ENCODE measurements around the gene TNFRSF4. TPM values are rescaled to one million over a fixed set of nuclear protein-coding genes. Genes with fewer than 3 reads are reported as not detected.

Gene TNFRSF4
- total and polyA plus RNA-seq, 2 of the 8 experiments (the other 6 are each of a cell fraction or from before 2014, with no cell fraction given) = 0.06 TPM; not detected in 1

- peak within 1 kb of the TSS; percentile 85 for H4K8ac ChIP-seq (ENCODE audit: extremely low read depth, insufficient read depth, low read length)
- H3K4me1 ChIP-seq (replicated peaks in 1 of 4; ENCODE audit: control insufficient read depth in 3 of 4, insufficient read depth in 4 of 4, low read length in 3 of 4) = peaks cover 0 to 13% (median 5%) of the 10 kb centered on the region in 4 experiments; a peak in 6 of 7 replicates
- H3K18ac ChIP-seq (ENCODE audit: extremely low read depth, low read length) = peak within 1 kb of the TSS; percentile 48; the same call in 1 of the 2 replicates
- H3K4me3 ChIP-seq (ENCODE audit: extremely low read depth in 1 of 4, insufficient read depth in 2 of 4, low read depth in 3 of 4, low read length in 4 of 4) = peak within 1 kb of the TSS; percentile 27 to 58 (median 36); a peak in 7 of 8 replicates
- no peak within 1 kb of the TSS; the same call in 1 of the 2 replicates for H2BK5ac ChIP-seq (ENCODE audit: low read depth, low read length)
- H2BK15ac ChIP-seq (ENCODE audit: low read length) = no peak within 1 kb of the TSS; the same call in 1 of the 2 replicates
- H2BK20ac ChIP-seq (ENCODE audit: low read length) = no peak within 1 kb of the TSS
- no peak within 1 kb of the TSS for H3K14ac ChIP-seq (ENCODE audit: insufficient read length)
- TF ChIP-seq NANOG (IDR thresholded peaks at IDR 0.05; ENCODE audit: insufficient read depth, low read depth, low read length, poor library complexity, severe bottlenecking) = no peak
- TF ChIP-seq POU5F1 (IDR thresholded peaks at IDR 0.05; ENCODE audit: low read depth, low read length) = no peak
- TF ChIP-seq KDM4A (IDR thresholded peaks at IDR 0.05; ENCODE audit: low read depth, low read length, severe bottlenecking) = no peak
- no peak within 1 kb of the TSS for H3K9ac ChIP-seq (replicated peaks in 1 of 4; ENCODE audit: extremely low read depth in 1 of 4, low read depth in 3 of 4, low read length in 3 of 4)
- peaks cover under 1 to 19% (median 15%) of the 10 kb centered on the region in 4 experiments for H3K27me3 ChIP-seq (replicated peaks in 1 of 4; ENCODE audit: control insufficient read depth in 3 of 4, extremely low read depth in 1 of 4, insufficient read depth in 3 of 4, low read length in 3 of 4)
- H3K79me1 ChIP-seq (ENCODE audit: low read depth, low read length) = no peaks in the 10 kb centered on the region
- no peak within 1 kb of the TSS for H3K23ac ChIP-seq (ENCODE audit: insufficient read length)
- H4K91ac ChIP-seq (replicated peaks; ENCODE audit: insufficient read length, low read length) = no peak within 1 kb of the TSS
- no peaks in the 10 kb centered on the region for H3K79me2 ChIP-seq (ENCODE audit: control insufficient read depth in 1 of 2, insufficient read depth in 2 of 2, low read length in 2 of 2)
- DNase-seq (ENCODE audit: low read depth in 1 of 2, low spot score in 2 of 2) = peak in 1 of 2 experiments; percentile 10
- H3K36me3 ChIP-seq (ENCODE audit: control insufficient read depth in 2 of 4, insufficient read depth in 4 of 4, low read length in 3 of 4) = no peaks in the 10 kb centered on the region
- no peak within 1 kb of the TSS for H2BK120ac ChIP-seq (replicated peaks; ENCODE audit: low read depth, low read length)
- peak within 1 kb of the TSS; percentile 50; the same call in 1 of the 2 replicates for H2BK12ac ChIP-seq (ENCODE audit: low read depth, low read length)
- peak within 1 kb of the TSS; percentile 85 for H3K4ac ChIP-seq (replicated peaks; ENCODE audit: insufficient read length, low read depth, low read length)
- peak within 1 kb of the TSS; percentile 59 for H3K56ac ChIP-seq (replicated peaks; ENCODE audit: insufficient read length, low read depth, low read length)
- ChIA-PET POLR2A (ENCODE audit: partially characterized antibody) (interaction anchor here (0.8 to 0.9 kb wide), 2 partner anchors 24 to 35 kb away, joined by 3 read pairs; no protein-coding TSS in a partner anchor), CTCF (ENCODE audit: partially characterized antibody) (interaction anchor here (0.8 to 1.9 kb wide), 11 partner anchors 19 to 144 kb away, joined by 3 to 6 read pairs (median 3); no protein-coding TSS in a partner anchor)
- H4K5ac ChIP-seq (ENCODE audit: insufficient read length, low read depth, low read length) = no peak within 1 kb of the TSS
- no peaks in the 10 kb centered on the region for H4K20me1 ChIP-seq (replicated peaks in 1 of 2; ENCODE audit: control insufficient read depth in 1 of 2, insufficient read depth in 2 of 2, low read length in 2 of 2)
- H3K23me2 ChIP-seq (ENCODE audit: low read depth, low read length) = peaks cover 8% of the 10 kb centered on the region; the same call in 1 of the 2 replicates
- no peaks in the 10 kb centered on the region for H3K9me3 ChIP-seq (ENCODE audit: insufficient read depth in 2 of 2, low read depth in 1 of 2, low read length in 1 of 2)
- no peak within 1 kb of the TSS for H3K27ac ChIP-seq (ENCODE audit: low read depth, low read length)
- peak within 1 kb of the TSS; percentile 67 to 92 for H3K4me2 ChIP-seq (ENCODE audit: insufficient read depth in 1 of 2, low read depth in 2 of 2, low read length in 2 of 2)
- H2AFZ ChIP-seq (ENCODE audit: low read length) = no peak within 1 kb of the TSS
- WGBS, 2 experiments (ENCODE audit: extremely low coverage in 1 of 2, insufficient coverage in 1 of 2, insufficient read length in 1 of 2, insufficient replicate concordance in 2 of 2, low coverage in 1 of 2, low lambda C conversion rate in 2 of 2, missing lambda C conversion rate in 1 of 2) = 15% methylated on average over 45 of the region's 49 CpGs; no CpG with 5 or more reads in 1 of the 2 experiments
- peak within 1 kb of the TSS; percentile 19; the same call in 1 of the 2 replicates for H2AK5ac ChIP-seq (ENCODE audit: low read depth, low read length)
- no peak for FAIRE-seq
These were observed 7.5 kb downstream of the TNFRSF4 start, which contains the start of gene TNFRSF18 for GRCh38 chr1:1206376-1206965. Gene TNFRSF18 (minus strand): TSS chr1:1206592. CDS start chr1:1206571, 21 bp downstream.
